H1 (cell line): ENCODE data around the gene PAEP. TPM values are rescaled to one million over a fixed set of nuclear protein-coding genes. Genes with fewer than 3 reads are reported as not detected.

ENCODE experiments used
- CTCF ChIA-PET: fragments of 300-600 bp; sonication (Branson Sonifier 250); formaldehyde crosslinking; loops from one replicate; lab custom pipeline; 2021; ENCODE audit not compliant: partially characterized antibody; lab: Charles Lee
- POLR2A ChIA-PET: fragments of 300-600 bp; sonication (Branson Sonifier 250); formaldehyde crosslinking; loops from one replicate; lab custom pipeline; 2021; ENCODE audit warnings: inconsistent platforms; ENCODE audit not compliant: partially characterized antibody; lab: Charles Lee
- DNase-seq, 2 experiments: peaks; one replicate each; pipeline versions ENCODE4 v3.0.0 to v3.0.0-alpha.2; 2010 to 2022; ENCODE audit warnings: low spot score in 2 of 2, low read depth in 1 of 2, mixed read lengths in 1 of 2
- FAIRE-seq: peaks from 2 replicates; lab custom pipeline; 2011; peaks lifted over from hg19 to GRCh38; lab: Jason Lieb, UNC
- H2AFZ ChIP-seq: 2 replicates; pipeline ENCODE4 v1.8.1; 2012; ENCODE audit warnings: low read length, inconsistent platforms
- H2AK5ac ChIP-seq: 2 replicates; pipeline ENCODE4 v1.6.1; 2013; ENCODE audit warnings: low read depth, low read length
- H2BK120ac ChIP-seq: replicated peaks from 2 replicates; pipeline ENCODE3; 2013; ENCODE audit warnings: low read depth, low read length, inconsistent platforms
- H2BK12ac ChIP-seq: 2 replicates; pipeline ENCODE4 v1.6.1; 2013; ENCODE audit warnings: low read depth, low read length
- H2BK15ac ChIP-seq: 2 replicates; pipeline ENCODE4 v1.6.1; 2013; ENCODE audit warnings: low read length
- H2BK20ac ChIP-seq: 2 replicates; pipeline ENCODE4 v1.6.1; 2013; ENCODE audit warnings: low read length
- H2BK5ac ChIP-seq: 2 replicates; pipeline ENCODE4 v1.6.1; 2013; ENCODE audit warnings: low read depth, low read length
- H3K14ac ChIP-seq: 2 replicates; pipeline ENCODE4 v1.6.1; 2013; ENCODE audit warnings: inconsistent platforms; ENCODE audit not compliant: insufficient read length
- H3K18ac ChIP-seq: 2 replicates; pipeline ENCODE4 v1.6.1; 2013; ENCODE audit warnings: low read length; ENCODE audit errors: extremely low read depth
- H3K23ac ChIP-seq: 2 replicates; pipeline ENCODE4 v1.6.1; 2013; ENCODE audit warnings: inconsistent platforms; ENCODE audit not compliant: insufficient read length
- H3K23me2 ChIP-seq: 2 replicates; pipeline ENCODE4 v1.6.1; 2013; ENCODE audit warnings: low read depth, low read length
- H3K27ac ChIP-seq: 2 replicates; pipeline ENCODE4 v1.6.1; 2011; ENCODE audit warnings: low read depth, low read length, inconsistent platforms
- H3K27me3 ChIP-seq, 4 experiments: replicated peaks in 1 of 4; 1 replicate in 1 of 4; 2 replicates in 3 of 4; pipeline versions ENCODE4 v1.6.1 to v1.8.1; 2011 to 2013; ENCODE audit warnings: low read length in 3 of 4, mild to moderate bottlenecking in 3 of 4, inconsistent platforms in 2 of 4, mixed read lengths in 2 of 4, moderate library complexity in 1 of 4; ENCODE audit not compliant: control insufficient read depth in 3 of 4, insufficient read depth in 3 of 4; ENCODE audit errors: extremely low read depth in 1 of 4
- H3K36me3 ChIP-seq, 4 experiments: 2 replicates each; pipeline versions ENCODE4 v1.6.1 to v1.8.1; 2011 to 2013; ENCODE audit warnings: mild to moderate bottlenecking in 4 of 4, low read length in 3 of 4, moderate library complexity in 2 of 4, control low read depth in 1 of 4, inconsistent platforms in 1 of 4; ENCODE audit not compliant: insufficient read depth in 4 of 4, control insufficient read depth in 2 of 4
- H3K4ac ChIP-seq: replicated peaks from 2 replicates; pipeline ENCODE3; 2013; ENCODE audit warnings: low read length, low read depth, mixed read lengths, inconsistent platforms; ENCODE audit not compliant: insufficient read length
- H3K4me1 ChIP-seq, 4 experiments: replicated peaks in 1 of 4; 1 replicate in 1 of 4; 2 replicates in 3 of 4; pipeline versions ENCODE4 v1.6.1 to v1.8.1; 2011 to 2013; ENCODE audit warnings: low read length in 3 of 4, inconsistent platforms in 2 of 4, mixed read lengths in 1 of 4; ENCODE audit not compliant: insufficient read depth in 4 of 4, control insufficient read depth in 3 of 4
- H3K4me2 ChIP-seq, 2 experiments: 2 replicates each; pipeline versions ENCODE4 v1.6.1 to v1.8.1; 2011 to 2013; ENCODE audit warnings: low read depth in 2 of 2, low read length in 2 of 2, control low read depth in 1 of 2, inconsistent platforms in 1 of 2, mild to moderate bottlenecking in 1 of 2; ENCODE audit not compliant: insufficient read depth in 1 of 2
- H3K4me3 ChIP-seq, 4 experiments: fragments of 200-600, 300-600 bp in 1 of 4; sonication (generic), shearing (Covaris generic), sonication (Bioruptor Twin) in 1 of 4; 2 replicates each; pipeline versions ENCODE4 v1.5.1 to v1.8.1; 2011 to 2016; ENCODE audit warnings: low read length in 4 of 4, low read depth in 3 of 4, control low read depth in 2 of 4, inconsistent platforms in 2 of 4, mild to moderate bottlenecking in 2 of 4, mixed read lengths in 1 of 4, moderate library complexity in 1 of 4; ENCODE audit not compliant: insufficient read depth in 2 of 4; ENCODE audit errors: extremely low read depth in 1 of 4
- H3K56ac ChIP-seq: replicated peaks from 2 replicates; pipeline ENCODE3; 2013; ENCODE audit warnings: low read depth, mild to moderate bottlenecking, mixed read lengths, low read length, inconsistent platforms; ENCODE audit not compliant: insufficient read length
- H3K79me1 ChIP-seq: 2 replicates; pipeline ENCODE4 v1.6.1; 2013; ENCODE audit warnings: low read depth, low read length, control low read depth
- H3K79me2 ChIP-seq, 2 experiments: 2 replicates each; pipeline versions ENCODE4 v1.6.1 to v1.8.1; 2012 to 2013; ENCODE audit warnings: low read length in 2 of 2, mild to moderate bottlenecking in 2 of 2, inconsistent platforms in 1 of 2; ENCODE audit not compliant: insufficient read depth in 2 of 2, control insufficient read depth in 1 of 2
- H3K9ac ChIP-seq, 4 experiments: replicated peaks in 1 of 4; 1 replicate in 1 of 4; 2 replicates in 3 of 4; pipeline versions ENCODE4 v1.6.1 to v1.8.1; 2011 to 2013; ENCODE audit warnings: low read depth in 3 of 4, low read length in 3 of 4, control low read depth in 2 of 4, mild to moderate bottlenecking in 2 of 4, moderate library complexity in 2 of 4, inconsistent platforms in 1 of 4; ENCODE audit errors: extremely low read depth in 1 of 4
- H3K9me3 ChIP-seq, 2 experiments: 2 replicates each; pipeline versions ENCODE4 v1.6.1 to v1.8.1; 2012 to 2013; ENCODE audit warnings: mild to moderate bottlenecking in 2 of 2, moderate library complexity in 2 of 2, control low read depth in 1 of 2, inconsistent platforms in 1 of 2, low read depth in 1 of 2, low read length in 1 of 2, mixed read lengths in 1 of 2; ENCODE audit not compliant: insufficient read depth in 2 of 2
- H4K20me1 ChIP-seq, 2 experiments: replicated peaks in 1 of 2; 2 replicates each; pipeline versions ENCODE3 to v1.8.1; 2011 to 2013; ENCODE audit warnings: inconsistent platforms in 2 of 2, low read length in 2 of 2, mild to moderate bottlenecking in 1 of 2; ENCODE audit not compliant: insufficient read depth in 2 of 2, control insufficient read depth in 1 of 2
- H4K5ac ChIP-seq: 2 replicates; pipeline ENCODE4 v1.6.1; 2013; ENCODE audit warnings: low read length, low read depth, mixed read lengths, inconsistent platforms; ENCODE audit not compliant: insufficient read length
- H4K8ac ChIP-seq: 2 replicates; pipeline ENCODE4 v1.8.0; 2013; ENCODE audit warnings: mild to moderate bottlenecking, moderate library complexity, low read length, inconsistent platforms; ENCODE audit not compliant: insufficient read depth; ENCODE audit errors: extremely low read depth
- H4K91ac ChIP-seq: replicated peaks from 2 replicates; pipeline ENCODE3; 2013; ENCODE audit warnings: low read length, mixed read lengths, inconsistent platforms; ENCODE audit not compliant: insufficient read length
- GABPA ChIP-seq: IDR thresholded peaks from 2 replicates; pipeline ENCODE4 v1.6.1; 2011; ENCODE audit warnings: mild to moderate bottlenecking, low read length, moderate library complexity, borderline replicate concordance; ENCODE audit not compliant: insufficient read depth
- KDM4A ChIP-seq: IDR thresholded peaks from one replicate; pipeline ENCODE4 v1.7.1; 2012; ENCODE audit warnings: low read depth, mild to moderate bottlenecking, moderate library complexity, low read length, inconsistent platforms; ENCODE audit not compliant: severe bottlenecking
- MAFK ChIP-seq: IDR thresholded peaks from 2 replicates; pipeline ENCODE4 v1.6.1; 2012; ENCODE audit warnings: low read depth, mild to moderate bottlenecking, improper control_type of control experiment, low read length
- SIRT6 ChIP-seq: IDR thresholded peaks from one replicate; pipeline ENCODE4 v1.7.1; 2012; ENCODE audit warnings: low read length, inconsistent platforms
- SP2 ChIP-seq: IDR thresholded peaks from 2 replicates; pipeline ENCODE4 v1.6.1; 2012; ENCODE audit warnings: mild to moderate bottlenecking, low read length, inconsistent platforms
- WGBS, 2 experiments: shearing (Covaris generic) in 1 of 2; methylation state at CpG; one replicate each; pipeline versions ENCODE4 v1.1.6 to v1.1.7; 2013 to 2015; ENCODE audit warnings: low lambda C conversion rate in 2 of 2, mixed read lengths in 2 of 2, inconsistent platforms in 1 of 2, low coverage in 1 of 2, missing lambda C conversion rate in 1 of 2; ENCODE audit not compliant: insufficient replicate concordance in 2 of 2, insufficient coverage in 1 of 2, insufficient read length in 1 of 2; ENCODE audit errors: extremely low coverage in 1 of 2, missing lambda C conversion rate in 1 of 2; 5-methylcytosine and 5-hydroxymethylcytosine counted together
- polyA plus RNA-seq, 7 experiments: library from polyadenylated mRNA; depleted of rRNA in 3 of 7; stranded (reverse) in 5 of 7; unstranded in 2 of 7; fragments of >200 nt in 5 of 7; fragments of 200-250 nt in 2 of 7; gene quantifications; 1 replicate in 5 of 7; 2 replicates in 1 of 7; 4 replicates in 1 of 7; pipeline versions ENCODE4 v1.2.1 to v1.2.3, GENCODE V29; 2011 to 2013; ENCODE audit warnings: missing spikeins in 2 of 7, mixed read lengths in 2 of 7
- total RNA-seq: library from RNA; stranded (reverse); fragmentation: NEBNext Ultra II Directional; extraction: Animal tissue kit (Norgen Biotek cat#: 25700); gene quantifications from 2 replicates; pipeline ENCODE4 v1.2.1, GENCODE V29; 2021

The PAEP gene
- total and polyA plus RNA-seq, 2 of the 8 experiments (the other 6 are each of a cell fraction or from before 2014, with no cell fraction given) = not detected

GRCh38 chr9:135530146-135530545 is 31.4 kb upstream of the PAEP start:
- H4K5ac ChIP-seq = no peak overlapping the region
- H3K4ac ChIP-seq = no peak overlapping the region
- no peak overlapping the region for H3K14ac ChIP-seq
- no peak overlapping the region for H4K91ac ChIP-seq
- CTCF ChIA-PET = interaction anchor here (0.8 to 1.3 kb wide), 2 partner anchors 26 to 73 kb away, joined by 3 read pairs; no protein-coding TSS in a partner anchor
- H3K56ac ChIP-seq = no peak overlapping the region
- no peak overlapping the region for H3K4me3 ChIP-seq
- H2BK12ac ChIP-seq = no peak overlapping the region
- 95% methylated on average over 4 of the region's 5 CpGs; no CpG with 5 or more reads in 1 of the 2 experiments for WGBS, 2 experiments
- TF ChIP-seq GABPA = no peak
- no peak for TF ChIP-seq MAFK
- TF ChIP-seq KDM4A = no peak
- TF ChIP-seq SP2 = no peak
- no peak for TF ChIP-seq SIRT6
- TF ChIP-seq, all 59 proteins: peak for 0
- H2AFZ ChIP-seq = no peak overlapping the region; the same call in 1 of the 2 replicates
- no peak overlapping the region for H3K18ac ChIP-seq
- H3K27me3 ChIP-seq = no peaks in the 10 kb centered on the region
- no peak overlapping the region for H2BK5ac ChIP-seq
- no peak overlapping the region for H3K4me2 ChIP-seq
- H4K20me1 ChIP-seq = no peaks in the 10 kb centered on the region
- peaks cover 0 to 9% (median 6%) of the 10 kb centered on the region in 4 experiments; a peak in 5 of 7 replicates for H3K4me1 ChIP-seq
- H3K23ac ChIP-seq = no peak overlapping the region
- peak in 1 of 2 experiments; percentile 28 for DNase-seq
- H3K9ac ChIP-seq = no peak overlapping the region
- no peak overlapping the region for H4K8ac ChIP-seq
- no peak overlapping the region for H2BK120ac ChIP-seq
- H2AK5ac ChIP-seq = no peak overlapping the region
- no peak overlapping the region for H3K27ac ChIP-seq
- no peaks in the 10 kb centered on the region for H3K9me3 ChIP-seq
- no peaks in the 10 kb centered on the region for H3K23me2 ChIP-seq
- no peaks in the 10 kb centered on the region for H3K79me2 ChIP-seq
- no peaks in the 10 kb centered on the region for H3K36me3 ChIP-seq
- H2BK15ac ChIP-seq = no peak overlapping the region
- POLR2A ChIA-PET = interaction anchor here (1.0 kb wide), 1 partner anchor 25 kb away, joined by 6 read pairs; no protein-coding TSS in a partner anchor
- no peak overlapping the region for H2BK20ac ChIP-seq
- H3K79me1 ChIP-seq = no peaks in the 10 kb centered on the region
- FAIRE-seq = no peak
